ENCODE measurements around the gene APOBEC3B.
A peak's percentile ranks its signal among the peaks of the same experiment; 100 is the strongest.

DNA sequence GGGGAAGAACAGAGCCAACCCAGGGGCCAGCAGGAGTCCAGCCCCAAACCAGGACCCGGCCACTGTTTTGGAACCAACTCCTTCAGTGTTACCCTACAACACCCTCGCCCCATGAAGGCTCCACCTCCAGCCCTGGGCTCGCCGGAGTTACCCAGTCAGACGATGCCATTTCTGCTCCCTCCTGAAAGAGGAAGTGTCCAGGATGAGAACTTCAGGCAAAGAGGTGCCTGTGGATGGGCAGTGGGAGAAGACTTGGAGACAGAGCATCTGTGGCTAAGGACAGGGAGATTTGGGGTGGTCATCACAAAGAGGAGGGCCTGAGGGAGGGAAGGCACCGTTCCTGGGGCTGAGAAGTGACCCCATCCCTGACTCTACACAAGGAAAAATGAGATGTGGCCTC is 14.0 kb downstream of the APOBEC3B start:
- TF ChIP-seq HNRNPUL1 (IDR thresholded peaks at IDR 0.05; ENCODE audit: low read length) (no peak), MEF2A (IDR thresholded peaks at IDR 0.05; ENCODE audit: control insufficient read depth, low read depth, low read length) (no peak), ZEB2 (IDR thresholded peaks at IDR 0.05) (no peak), DDX20 (tag; IDR thresholded peaks at IDR 0.05; ENCODE audit: low read depth) (no peak), TEAD4 (IDR thresholded peaks at IDR 0.05; ENCODE audit: low read length) (no peak), TEAD4 (CRISPR knock-in tag; IDR thresholded peaks at IDR 0.05; ENCODE audit: borderline replicate concordance) (no peak), SPI1 (IDR thresholded peaks at IDR 0.05; ENCODE audit: borderline replicate concordance, low read depth, low read length) (peak; percentile 85), RAD21 (CRISPR knock-in tag; conservative IDR thresholded peaks at IDR 0.05 in 1 of 2, IDR thresholded peaks at IDR 0.05 in 1 of 2) (no peak), CLOCK (CRISPR knock-in tag; IDR thresholded peaks at IDR 0.05; ENCODE audit: borderline replicate concordance) (no peak)
- TF ChIP-seq, protein P1, sequence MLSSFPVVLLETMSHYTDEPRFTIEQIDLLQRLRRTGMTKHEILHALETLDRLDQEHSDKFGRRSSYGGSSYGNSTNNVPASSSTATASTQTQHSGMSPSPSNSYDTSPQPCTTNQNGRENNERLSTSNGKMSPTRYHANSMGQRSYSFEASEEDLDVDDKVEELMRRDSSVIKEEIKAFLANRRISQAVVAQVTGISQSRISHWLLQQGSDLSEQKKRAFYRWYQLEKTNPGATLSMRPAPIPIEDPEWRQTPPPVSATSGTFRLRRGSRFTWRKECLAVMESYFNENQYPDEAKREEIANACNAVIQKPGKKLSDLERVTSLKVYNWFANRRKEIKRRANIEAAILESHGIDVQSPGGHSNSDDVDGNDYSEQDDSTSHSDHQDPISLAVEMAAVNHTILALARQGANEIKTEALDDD (IDR thresholded peaks at IDR 0.05), result no peak

Measured in K562 (cell line).